GM12892 (cell line): ENCODE measurements around the gene CENPV.

Experiments used
- POLR2A ChIP-seq: IDR thresholded peaks from 2 replicates; pipeline ENCODE4 v1.6.1; 2011; ENCODE audit warnings: low read depth, low read length, control low read depth
- POLR2AphosphoS5 ChIP-seq: IDR thresholded peaks from 2 replicates; pipeline ENCODE4 v1.6.1; 2011; ENCODE audit warnings: low read depth, low read length, control low read depth
- TAF1 ChIP-seq: IDR thresholded peaks from 2 replicates; pipeline ENCODE4 v1.6.1; 2011; ENCODE audit warnings: low read depth, mild to moderate bottlenecking, control low read depth, low read length, borderline replicate concordance

DNA sequence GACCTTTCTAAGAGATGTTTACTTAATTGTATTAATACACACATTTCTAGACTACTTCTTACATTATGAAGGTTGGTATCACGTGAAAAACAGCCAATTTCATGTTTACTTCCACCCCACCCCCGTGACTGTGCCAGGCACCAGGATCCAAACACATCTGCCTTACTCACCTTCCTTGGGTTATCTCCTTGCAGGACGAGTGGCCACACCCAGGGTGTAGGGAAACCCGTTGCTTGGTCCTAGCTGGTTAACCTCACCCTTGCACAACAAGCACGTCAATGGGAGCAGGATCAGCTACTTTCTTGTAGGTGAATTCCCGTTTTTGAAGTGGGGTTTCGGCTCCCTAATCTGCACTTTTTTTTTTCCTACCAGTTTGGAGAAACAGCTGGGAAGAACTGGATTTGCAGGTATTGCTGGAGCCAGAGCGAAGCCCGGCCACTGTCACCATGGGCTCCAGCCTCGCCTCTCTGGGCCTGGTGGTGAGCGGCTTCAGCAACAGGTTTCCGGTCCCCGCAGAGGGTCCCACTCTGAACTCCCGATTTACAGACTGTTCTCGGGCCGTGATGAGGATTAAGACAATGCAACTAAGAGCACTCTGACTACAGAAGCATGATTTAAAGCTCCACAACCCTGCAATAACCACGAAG, 25.5 kb upstream of the CENPV start:
- TF ChIP-seq POLR2A (no peak), POLR2AphosphoS5 (no peak), TAF1 (no peak)
